Astrocyte of the cerebellum (primary cell): Measurements from ENCODE around the gene IFNK.
A peak's percentile ranks its signal among the peaks of the same experiment; 100 is the strongest.

Experiments used
- DNase-seq: peaks from one replicate; pipeline ENCODE4 v3.0.0-alpha.2; 2011; ENCODE audit warnings: low read depth
- H3K4me3 ChIP-seq: 2 replicates; pipeline ENCODE4 v1.5.1; 2011; ENCODE audit warnings: mild to moderate bottlenecking, low read depth, low read length, moderate library complexity
- CTCF ChIP-seq: IDR thresholded peaks from 2 replicates; pipeline ENCODE4 v1.5.1; 2012; ENCODE audit warnings: low read length, low read depth, moderate library complexity, mild to moderate bottlenecking; ENCODE audit errors: missing control alignments
- in situ Hi-C: cut with HindIII; loops from 2 replicates; pipeline ENCODE4 v1.10.0; 2017; ENCODE audit warnings: low sequenced_read_pairs

Gene IFNK

GRCh38 chr9:27535701-27536118 lies 11.6 kb downstream of the IFNK start:
- peak; percentile 6 for TF ChIP-seq CTCF
- H3K4me3 ChIP-seq, result no peak overlapping the region
- no peak for DNase-seq
- in situ Hi-C loops, result no loop called here

- in situ Hi-C loops, result no loop called here
- no peak for TF ChIP-seq CTCF
- no peak for DNase-seq
- H3K4me3 ChIP-seq, result no peak overlapping the region
These were observed 12.1 kb downstream of the IFNK start for GRCh38 chr9:27536168-27536567.

GRCh38 chr9:27537027-27537435 lies 12.9 kb downstream of the IFNK start:
- no peak for TF ChIP-seq CTCF
- no peak for DNase-seq
- H3K4me3 ChIP-seq, result no peak overlapping the region
- in situ Hi-C loops, result no loop called here

- no peak for DNase-seq
These were observed 13.7 kb downstream of the IFNK start for GRCh38 chr9:27537756-27538155.

GRCh38 chr9:27538647-27539046 lies 14.6 kb downstream of the IFNK start:
- H3K4me3 ChIP-seq, result no peak overlapping the region
- TF ChIP-seq CTCF, result no peak
- in situ Hi-C loops, result no loop called here
- no peak for DNase-seq

More at GRCh38 chr9:27537756-27538155, 13.7 kb downstream of the IFNK start:
- in situ Hi-C loops, result no loop called here
- H3K4me3 ChIP-seq, result no peak overlapping the region
- no peak for TF ChIP-seq CTCF

GRCh38 chr9:27539479-27540441 lies 15.7 kb downstream of the IFNK start:
- in situ Hi-C loops, result loop anchor here (10.0 kb wide), 1 partner anchor 205 kb away; no protein-coding TSS in a partner anchor
- peak; percentile 42 for DNase-seq
- H3K4me3 ChIP-seq, result no peak overlapping the region
- no peak for TF ChIP-seq CTCF
